ENCODE results near the gene CCL21. TPM values are rescaled to one million over a fixed set of nuclear protein-coding genes. Genes with fewer than 3 reads are reported as not detected.

The CCL21 gene
- total and polyA plus RNA-seq, 10 of the 15 experiments (the other 5 are each of a cell fraction or from before 2014, with no cell fraction given), result 0.26 TPM; not detected in 9

DNA sequence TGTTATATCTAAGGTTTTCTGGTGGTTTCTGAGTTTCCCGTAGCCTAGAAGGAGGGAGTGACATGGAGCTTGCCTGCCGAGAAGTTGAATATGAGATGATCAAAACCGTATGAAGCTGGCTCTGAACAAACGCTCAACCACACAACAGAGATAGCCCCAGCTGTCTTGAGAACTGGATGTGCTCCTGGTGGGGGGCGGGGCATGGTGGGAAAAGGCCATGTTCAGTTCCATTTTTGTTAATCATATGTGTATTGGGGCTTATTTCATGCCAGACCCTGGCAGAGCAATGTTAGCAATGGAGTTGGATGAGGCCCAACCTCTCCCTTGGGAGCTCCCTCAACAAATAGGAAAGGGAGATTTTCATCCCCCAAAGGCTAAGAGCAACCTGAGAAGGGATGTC is 23.7 kb downstream of the CCL21 start (continued):
- TF ChIP-seq, protein P1, sequence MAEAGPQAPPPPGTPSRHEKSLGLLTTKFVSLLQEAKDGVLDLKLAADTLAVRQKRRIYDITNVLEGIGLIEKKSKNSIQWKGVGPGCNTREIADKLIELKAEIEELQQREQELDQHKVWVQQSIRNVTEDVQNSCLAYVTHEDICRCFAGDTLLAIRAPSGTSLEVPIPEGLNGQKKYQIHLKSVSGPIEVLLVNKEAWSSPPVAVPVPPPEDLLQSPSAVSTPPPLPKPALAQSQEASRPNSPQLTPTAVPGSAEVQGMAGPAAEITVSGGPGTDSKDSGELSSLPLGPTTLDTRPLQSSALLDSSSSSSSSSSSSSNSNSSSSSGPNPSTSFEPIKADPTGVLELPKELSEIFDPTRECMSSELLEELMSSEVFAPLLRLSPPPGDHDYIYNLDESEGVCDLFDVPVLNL (IDR thresholded peaks at IDR 0.05; ENCODE audit: low read depth, low read length), result no peak
- TF ChIP-seq NR2C2 (IDR thresholded peaks at IDR 0.05; ENCODE audit: borderline replicate concordance, control insufficient read depth, insufficient read length, low read depth), result no peak
- TF ChIP-seq, protein P2, sequence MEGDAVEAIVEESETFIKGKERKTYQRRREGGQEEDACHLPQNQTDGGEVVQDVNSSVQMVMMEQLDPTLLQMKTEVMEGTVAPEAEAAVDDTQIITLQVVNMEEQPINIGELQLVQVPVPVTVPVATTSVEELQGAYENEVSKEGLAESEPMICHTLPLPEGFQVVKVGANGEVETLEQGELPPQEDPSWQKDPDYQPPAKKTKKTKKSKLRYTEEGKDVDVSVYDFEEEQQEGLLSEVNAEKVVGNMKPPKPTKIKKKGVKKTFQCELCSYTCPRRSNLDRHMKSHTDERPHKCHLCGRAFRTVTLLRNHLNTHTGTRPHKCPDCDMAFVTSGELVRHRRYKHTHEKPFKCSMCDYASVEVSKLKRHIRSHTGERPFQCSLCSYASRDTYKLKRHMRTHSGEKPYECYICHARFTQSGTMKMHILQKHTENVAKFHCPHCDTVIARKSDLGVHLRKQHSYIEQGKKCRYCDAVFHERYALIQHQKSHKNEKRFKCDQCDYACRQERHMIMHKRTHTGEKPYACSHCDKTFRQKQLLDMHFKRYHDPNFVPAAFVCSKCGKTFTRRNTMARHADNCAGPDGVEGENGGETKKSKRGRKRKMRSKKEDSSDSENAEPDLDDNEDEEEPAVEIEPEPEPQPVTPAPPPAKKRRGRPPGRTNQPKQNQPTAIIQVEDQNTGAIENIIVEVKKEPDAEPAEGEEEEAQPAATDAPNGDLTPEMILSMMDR (IDR thresholded peaks at IDR 0.05 in 2 of 3, conservative IDR thresholded peaks at IDR 0.05 in 1 of 3; ENCODE audit: control insufficient read depth in 2 of 3, extremely low read depth in 1 of 3, insufficient read depth in 1 of 3, low read depth in 3 of 3, low read length in 3 of 3), result no peak

DNA sequence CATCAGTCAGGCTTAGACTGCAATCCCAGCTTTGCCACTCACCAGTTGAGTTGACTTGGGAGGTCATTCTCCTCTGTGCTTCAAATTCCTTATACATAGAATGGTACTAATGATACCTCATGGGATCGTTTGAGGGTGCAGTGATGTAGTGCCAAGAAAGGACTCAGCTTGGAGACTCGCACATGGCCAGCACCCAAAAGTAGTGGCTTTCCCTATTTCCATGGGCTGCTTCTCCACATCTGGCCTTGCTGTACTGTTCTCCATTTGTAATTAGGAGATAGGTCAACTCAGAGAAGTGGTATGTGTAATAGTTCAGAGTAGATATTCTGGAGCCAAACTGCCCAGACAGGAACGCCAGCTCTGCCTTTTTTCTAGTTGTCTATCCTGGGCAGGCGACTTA is 24.3 kb downstream of the CCL21 start:
- RAD21 ChIA-PET (ENCODE audit: unreplicated experiment), result interaction anchor here (0.7 kb wide), 1 partner anchor 17 kb away, joined by 4 read pairs; no protein-coding TSS in a partner anchor
- FAIRE-seq (no peak), DNase-seq (ENCODE audit: low read depth, low spot score) (no peak), ATAC-seq (no peak)
- intact Hi-C loops (cut with micrococcal nuclease; ENCODE audit: unreplicated experiment), result no loop called here
- no peaks in the 10 kb centered on the region for H3K79me2 ChIP-seq (ENCODE audit: control insufficient read depth, insufficient read depth, low read length)
- TF ChIP-seq, protein P3, sequence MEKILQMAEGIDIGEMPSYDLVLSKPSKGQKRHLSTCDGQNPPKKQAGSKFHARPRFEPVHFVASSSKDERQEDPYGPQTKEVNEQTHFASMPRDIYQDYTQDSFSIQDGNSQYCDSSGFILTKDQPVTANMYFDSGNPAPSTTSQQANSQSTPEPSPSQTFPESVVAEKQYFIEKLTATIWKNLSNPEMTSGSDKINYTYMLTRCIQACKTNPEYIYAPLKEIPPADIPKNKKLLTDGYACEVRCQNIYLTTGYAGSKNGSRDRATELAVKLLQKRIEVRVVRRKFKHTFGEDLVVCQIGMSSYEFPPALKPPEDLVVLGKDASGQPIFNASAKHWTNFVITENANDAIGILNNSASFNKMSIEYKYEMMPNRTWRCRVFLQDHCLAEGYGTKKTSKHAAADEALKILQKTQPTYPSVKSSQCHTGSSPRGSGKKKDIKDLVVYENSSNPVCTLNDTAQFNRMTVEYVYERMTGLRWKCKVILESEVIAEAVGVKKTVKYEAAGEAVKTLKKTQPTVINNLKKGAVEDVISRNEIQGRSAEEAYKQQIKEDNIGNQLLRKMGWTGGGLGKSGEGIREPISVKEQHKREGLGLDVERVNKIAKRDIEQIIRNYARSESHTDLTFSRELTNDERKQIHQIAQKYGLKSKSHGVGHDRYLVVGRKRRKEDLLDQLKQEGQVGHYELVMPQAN (conservative IDR thresholded peaks at IDR 0.05), result no peak
- no peak for TF ChIP-seq EED (IDR thresholded peaks at IDR 0.05; ENCODE audit: low read depth)
- no peak for TF ChIP-seq SREBF1 (IDR thresholded peaks at IDR 0.05; ENCODE audit: low read length)
- TF ChIP-seq, protein P4, sequence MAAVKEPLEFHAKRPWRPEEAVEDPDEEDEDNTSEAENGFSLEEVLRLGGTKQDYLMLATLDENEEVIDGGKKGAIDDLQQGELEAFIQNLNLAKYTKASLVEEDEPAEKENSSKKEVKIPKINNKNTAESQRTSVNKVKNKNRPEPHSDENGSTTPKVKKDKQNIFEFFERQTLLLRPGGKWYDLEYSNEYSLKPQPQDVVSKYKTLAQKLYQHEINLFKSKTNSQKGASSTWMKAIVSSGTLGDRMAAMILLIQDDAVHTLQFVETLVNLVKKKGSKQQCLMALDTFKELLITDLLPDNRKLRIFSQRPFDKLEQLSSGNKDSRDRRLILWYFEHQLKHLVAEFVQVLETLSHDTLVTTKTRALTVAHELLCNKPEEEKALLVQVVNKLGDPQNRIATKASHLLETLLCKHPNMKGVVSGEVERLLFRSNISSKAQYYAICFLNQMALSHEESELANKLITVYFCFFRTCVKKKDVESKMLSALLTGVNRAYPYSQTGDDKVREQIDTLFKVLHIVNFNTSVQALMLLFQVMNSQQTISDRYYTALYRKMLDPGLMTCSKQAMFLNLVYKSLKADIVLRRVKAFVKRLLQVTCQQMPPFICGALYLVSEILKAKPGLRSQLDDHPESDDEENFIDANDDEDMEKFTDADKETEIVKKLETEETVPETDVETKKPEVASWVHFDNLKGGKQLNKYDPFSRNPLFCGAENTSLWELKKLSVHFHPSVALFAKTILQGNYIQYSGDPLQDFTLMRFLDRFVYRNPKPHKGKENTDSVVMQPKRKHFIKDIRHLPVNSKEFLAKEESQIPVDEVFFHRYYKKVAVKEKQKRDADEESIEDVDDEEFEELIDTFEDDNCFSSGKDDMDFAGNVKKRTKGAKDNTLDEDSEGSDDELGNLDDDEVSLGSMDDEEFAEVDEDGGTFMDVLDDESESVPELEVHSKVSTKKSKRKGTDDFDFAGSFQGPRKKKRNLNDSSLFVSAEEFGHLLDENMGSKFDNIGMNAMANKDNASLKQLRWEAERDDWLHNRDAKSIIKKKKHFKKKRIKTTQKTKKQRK (IDR thresholded peaks at IDR 0.05; ENCODE audit: low read depth, low read length), result no peak
- TF ChIP-seq IRF4 (IDR thresholded peaks at IDR 0.05; ENCODE audit: low read depth, low read length), result no peak
- no peak for TF ChIP-seq MTA3 (IDR thresholded peaks at IDR 0.05; ENCODE audit: borderline replicate concordance, low read length)
- TF ChIP-seq, protein P5, sequence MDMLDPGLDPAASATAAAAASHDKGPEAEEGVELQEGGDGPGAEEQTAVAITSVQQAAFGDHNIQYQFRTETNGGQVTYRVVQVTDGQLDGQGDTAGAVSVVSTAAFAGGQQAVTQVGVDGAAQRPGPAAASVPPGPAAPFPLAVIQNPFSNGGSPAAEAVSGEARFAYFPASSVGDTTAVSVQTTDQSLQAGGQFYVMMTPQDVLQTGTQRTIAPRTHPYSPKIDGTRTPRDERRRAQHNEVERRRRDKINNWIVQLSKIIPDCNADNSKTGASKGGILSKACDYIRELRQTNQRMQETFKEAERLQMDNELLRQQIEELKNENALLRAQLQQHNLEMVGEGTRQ (IDR thresholded peaks at IDR 0.05; ENCODE audit: borderline replicate concordance, low read depth, low read length), result no peak
- SMC1A ChIA-PET (ENCODE audit: uncharacterized antibody, unreplicated experiment), result interaction anchor here (1.0 to 1.1 kb wide), 2 partner anchors 9 to 210 kb away, joined by 3 read pairs; no protein-coding TSS in a partner anchor
- in situ Hi-C loops (cut with MboI), result no loop called here
- no peak overlapping the region for H3K4me2 ChIP-seq (ENCODE audit: control insufficient read depth, insufficient read depth)
- H3K27ac ChIP-seq (ENCODE audit: control insufficient read depth, insufficient read depth), result no peak overlapping the region
- no TSS peak for BruUV-seq (replicated peaks)
- H3K9ac ChIP-seq (ENCODE audit: control insufficient read depth, insufficient read depth, low read length), result no peak overlapping the region
- H3K9me3 ChIP-seq (replicated peaks; ENCODE audit: control insufficient read depth, insufficient read depth, low read length), result no peaks in the 10 kb centered on the region
- no peak overlapping the region for H3K4me3 ChIP-seq
- H3K4me1 ChIP-seq (ENCODE audit: control insufficient read depth, insufficient read depth, low read length), result peaks cover 12% of the 10 kb centered on the region
- POLR2A ChIA-PET, result no interaction called here
- CTCF ChIA-PET, result interaction anchor here (0.8 to 0.9 kb wide), 2 partner anchors 17 to 282 kb away, joined by 4 read pairs; no protein-coding TSS in a partner anchor
- H4K20me1 ChIP-seq (ENCODE audit: control insufficient read depth, insufficient read depth), result no peaks in the 10 kb centered on the region
- H3K27me3 ChIP-seq (replicated peaks in 1 of 2; ENCODE audit: control insufficient read depth in 2 of 2, insufficient read depth in 2 of 2, low read length in 1 of 2), result no peaks in the 10 kb centered on the region; a peak in 2 of 4 replicates
- WGBS (ENCODE audit: insufficient coverage, insufficient replicate concordance, low lambda C conversion rate, missing lambda C conversion rate), result 24% methylated on average over 4 of the region's 4 CpGs
- H2AFZ ChIP-seq (ENCODE audit: control insufficient read depth, low read depth, low read length), result no peak overlapping the region
- no peaks in the 10 kb centered on the region for H3K36me3 ChIP-seq (ENCODE audit: control insufficient read depth in 2 of 2, insufficient read depth in 2 of 2, low read length in 1 of 2)
